OCI-LY1 (cell line): ENCODE measurements around the gene MYO9A.

ENCODE experiments used
- CTCF ChIP-seq: fragments of 200-600 bp; sonication (generic), shearing (Covaris generic); IDR thresholded peaks from 2 replicates; pipeline ENCODE4 v1.5.1; 2017; ENCODE audit warnings: mild to moderate bottlenecking, antibody characterized with exemption, low read length, moderate library complexity, mixed read lengths
- EZH2 ChIP-seq: fragments of 200-600 bp; sonication (generic), shearing (Covaris generic); IDR thresholded peaks from 2 replicates; pipeline ENCODE4 v1.8.0; 2017; ENCODE audit warnings: borderline replicate concordance, mixed run types, mild to moderate bottlenecking, antibody characterized with exemption, low read length, moderate library complexity, mixed read lengths

DNA sequence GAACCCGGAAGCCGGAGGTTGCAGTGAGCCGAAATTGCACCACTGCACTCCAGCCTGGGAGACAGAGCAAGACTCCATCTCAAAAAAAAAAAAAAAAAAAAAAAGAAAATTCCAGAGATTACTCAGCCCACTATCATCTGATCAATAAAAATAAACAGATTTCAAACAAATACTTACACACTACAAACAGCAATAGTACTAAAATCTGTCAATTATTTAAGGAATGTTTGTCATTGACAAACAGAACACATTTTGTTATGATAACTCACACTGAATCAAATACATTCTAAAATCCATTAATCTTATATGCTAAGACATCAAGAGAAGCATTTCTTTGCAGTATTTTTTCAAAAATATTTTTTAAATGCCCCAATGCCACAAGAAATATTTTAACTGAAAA, 7.6 kb downstream of the MYO9A start:
- TF ChIP-seq CTCF, result no peak
- no peak for TF ChIP-seq EZH2
